Lower leg skin (tissue), 3 donors: ENCODE measurements around the gene LGR4.
"Not testable (repeated sequence)": the region's sequence is repeated elsewhere in the genome, so short reads cannot be mapped to it uniquely, and the experiment has no call there.

Experiments used
- CTCF ChIP-seq, 3 donors: fragments of 450-650 bp; IDR thresholded peaks; one replicate each; pipeline ENCODE4 v1.5.1; 2016; ENCODE audit warnings: antibody characterized with exemption in 3 of 3, mild to moderate bottlenecking in 3 of 3, moderate library complexity in 2 of 3
- POLR2A ChIP-seq, 2 donors: fragments of 450-650 bp; IDR thresholded peaks; one replicate each; pipeline ENCODE4 v1.6.1; 2016 to 2017; ENCODE audit warnings: antibody characterized with exemption in 2 of 2, mild to moderate bottlenecking in 1 of 2, moderate library complexity in 1 of 2

- TF ChIP-seq CTCF, POLR2A (IDR thresholded peaks at IDR 0.05): not testable (repeated sequence)
Measured at GRCh38 chr11:27327064-27327463, 145.5 kb downstream of the LGR4 start.
